GM19463 (cell line): ENCODE measurements around the gene RAB43.
"Not testable (repeated sequence)": the region's sequence is repeated elsewhere in the genome, so short reads cannot be mapped to it uniquely, and the experiment has no call there.

Experiments
- ATAC-seq: cut with Tn5 transposase; IDR thresholded peaks from one replicate; pipeline ENCODE4 v1.9.1; 2021; ENCODE audit warnings: mild to moderate bottlenecking, moderate library complexity; ENCODE audit not compliant: unreplicated experiment

The RAB43 gene

GRCh38 chr3:129121792-129122411, at the start of gene RAB43:
Gene RAB43, minus strand, starts transcription at chr3:129121804. Its CDS starts 315 bp downstream, at chr3:129121489.
- peak; percentile 43 for ATAC-seq

- ATAC-seq = no peak
Observed at GRCh38 chr3:129166579-129167332, 45.2 kb upstream of the RAB43 start.

- ATAC-seq = not testable (repeated sequence)
Observed at GRCh38 chr3:129165594-129165993, 44.0 kb upstream of the RAB43 start.

- ATAC-seq = no peak
Observed at GRCh38 chr3:129164500-129164899, 42.9 kb upstream of the RAB43 start.

GRCh38 chr3:129162729-129163579, 41.4 kb upstream of the RAB43 start:
- ATAC-seq = no peak

GRCh38 chr3:129161860-129162271, 40.3 kb upstream of the RAB43 start:
- no peak for ATAC-seq

- ATAC-seq = peak; percentile 80
Observed at GRCh38 chr3:129160891-129161859, 39.6 kb upstream of the RAB43 start, which contains the start of gene ISY1. Gene ISY1, minus strand, starts transcription at chr3:129161063. Its CDS starts 88 bp downstream, at chr3:129160975.

- no peak for ATAC-seq
Observed at GRCh38 chr3:129144786-129145185, 23.2 kb upstream of the RAB43 start.

GRCh38 chr3:129141011-129141410, 19.4 kb upstream of the RAB43 start:
- not testable (repeated sequence) for ATAC-seq

GRCh38 chr3:129139911-129140310, 18.3 kb upstream of the RAB43 start:
- ATAC-seq = no peak

GRCh38 chr3:129136275-129136674, 14.7 kb upstream of the RAB43 start:
- not testable (repeated sequence) for ATAC-seq

- ATAC-seq = no peak
Observed at GRCh38 chr3:129132097-129132866, 10.7 kb upstream of the RAB43 start.

- ATAC-seq = no peak
Observed at GRCh38 chr3:129131465-129132088, 10.0 kb upstream of the RAB43 start.

- ATAC-seq = no peak
Observed at GRCh38 chr3:129130291-129130813, 8.7 kb upstream of the RAB43 start.

- no peak for ATAC-seq
Observed at GRCh38 chr3:129128357-129129155, 7.0 kb upstream of the RAB43 start.

- ATAC-seq = no peak
Observed at GRCh38 chr3:129126726-129127280, 5.2 kb upstream of the RAB43 start.

GRCh38 chr3:129123314-129124060, 1.9 kb upstream of the RAB43 start:
- ATAC-seq = no peak
